Measurements from ENCODE around the gene ANKRD10. TPM values are rescaled to one million over a fixed set of nuclear protein-coding genes. Genes with fewer than 3 reads are reported as not detected.
A peak's percentile ranks its signal among the peaks of the same experiment; 100 is the strongest.

The ANKRD10 gene
- total and polyA plus RNA-seq, 2 donors (not counting 3 experiments of a cell fraction or from before 2014, with no cell fraction given) = 44.5 to 94.1 TPM

DNA sequence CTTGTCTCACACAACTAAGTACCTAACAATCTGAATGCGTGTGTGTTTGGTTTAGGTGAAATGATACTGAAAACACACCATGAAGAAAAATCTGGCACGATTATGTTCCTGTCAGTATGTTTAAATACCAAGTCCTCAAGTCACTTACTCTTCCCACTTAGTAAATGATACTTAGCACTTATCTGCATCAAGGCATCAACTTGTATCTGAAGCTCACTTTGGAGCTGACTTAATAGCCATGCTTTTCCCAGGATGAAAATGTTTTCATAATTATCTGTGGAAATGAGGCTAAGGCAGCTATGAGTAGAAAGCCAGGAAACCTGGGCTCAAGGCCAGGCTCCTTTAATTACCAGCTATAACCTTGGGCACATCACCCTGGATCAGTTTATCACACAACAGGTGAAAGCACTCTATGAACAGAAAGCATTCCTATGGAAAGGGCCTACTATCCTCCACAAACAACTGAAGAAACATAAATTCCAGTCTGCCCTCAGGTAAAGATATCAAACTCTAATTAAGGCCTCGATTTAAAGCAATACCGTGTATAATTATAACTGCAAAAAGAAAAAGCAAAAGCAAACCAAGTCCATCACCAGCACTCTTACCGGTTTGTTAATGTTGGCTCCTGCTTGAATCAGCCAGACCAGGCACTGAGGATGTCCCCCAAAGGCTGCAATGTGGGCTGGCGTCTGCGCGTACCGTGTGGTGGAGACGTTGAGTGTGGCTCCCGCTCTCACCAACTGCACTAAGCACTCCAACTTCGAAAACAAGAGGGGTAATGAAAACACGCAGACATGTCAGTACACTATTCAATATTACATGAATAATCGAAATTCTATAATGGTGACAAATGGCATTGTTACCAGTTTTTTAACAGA lies 4.6 kb downstream of the ANKRD10 start:
- H3K9ac ChIP-seq (replicated peaks; ENCODE audit: extremely low read depth, insufficient read depth, low read length) = no peak overlapping the region
- H3K36me3 ChIP-seq (ENCODE audit: control insufficient read depth in 2 of 2, extremely low read depth in 1 of 2, insufficient read depth in 2 of 2, low read length in 2 of 2) = peaks cover 2 to 10% of the 10 kb centered on the region in 2 experiments
- peaks cover 15% of the 10 kb centered on the region for H3K4me1 ChIP-seq (ENCODE audit: control insufficient read depth, extremely low read depth, insufficient read depth, low read length)
- BruUV-seq (replicated peaks) = no TSS peak
- no peaks in the 10 kb centered on the region for H3K27me3 ChIP-seq (ENCODE audit: control insufficient read depth in 2 of 2, insufficient read depth in 2 of 2, low read length in 2 of 2)
- H4K20me1 ChIP-seq (replicated peaks; ENCODE audit: control insufficient read depth, extremely low read depth, insufficient read depth, low read length) = peaks cover 11% of the 10 kb centered on the region
- FAIRE-seq = no peak
- H3K79me2 ChIP-seq (ENCODE audit: control insufficient read depth, insufficient read depth, low read length) = peaks cover 83% of the 10 kb centered on the region
- H2AFZ ChIP-seq (ENCODE audit: low read depth, low read length) = no peak overlapping the region
- POLR2A ChIA-PET = no interaction called here
- TF ChIP-seq POLR2A (IDR thresholded peaks at IDR 0.05; ENCODE audit: low read depth, low read length) (no peak), GATA2 (IDR thresholded peaks at IDR 0.05; ENCODE audit: insufficient read depth, insufficient read length, low read depth, low read length) (no peak), EZH2 (IDR thresholded peaks at IDR 0.05; ENCODE audit: borderline replicate concordance, low read depth, low read length, severe bottlenecking) (no peak), POLR2AphosphoS5 (IDR thresholded peaks at IDR 0.05; ENCODE audit: insufficient read depth, low read depth, low read length) (no peak), FOS (IDR thresholded peaks at IDR 0.05; ENCODE audit: borderline replicate concordance, insufficient read depth, low read length) (no peak), JUN (IDR thresholded peaks at IDR 0.05; ENCODE audit: borderline replicate concordance, insufficient read depth, insufficient read length, low read depth) (no peak), MYC (IDR thresholded peaks at IDR 0.05; ENCODE audit: low read depth, low read length) (no peak)
- TF ChIP-seq, protein P1, sequence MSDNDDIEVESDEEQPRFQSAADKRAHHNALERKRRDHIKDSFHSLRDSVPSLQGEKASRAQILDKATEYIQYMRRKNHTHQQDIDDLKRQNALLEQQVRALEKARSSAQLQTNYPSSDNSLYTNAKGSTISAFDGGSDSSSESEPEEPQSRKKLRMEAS (IDR thresholded peaks at IDR 0.05; ENCODE audit: insufficient read depth, insufficient read length) = no peak
- TF ChIP-seq, protein P2, sequence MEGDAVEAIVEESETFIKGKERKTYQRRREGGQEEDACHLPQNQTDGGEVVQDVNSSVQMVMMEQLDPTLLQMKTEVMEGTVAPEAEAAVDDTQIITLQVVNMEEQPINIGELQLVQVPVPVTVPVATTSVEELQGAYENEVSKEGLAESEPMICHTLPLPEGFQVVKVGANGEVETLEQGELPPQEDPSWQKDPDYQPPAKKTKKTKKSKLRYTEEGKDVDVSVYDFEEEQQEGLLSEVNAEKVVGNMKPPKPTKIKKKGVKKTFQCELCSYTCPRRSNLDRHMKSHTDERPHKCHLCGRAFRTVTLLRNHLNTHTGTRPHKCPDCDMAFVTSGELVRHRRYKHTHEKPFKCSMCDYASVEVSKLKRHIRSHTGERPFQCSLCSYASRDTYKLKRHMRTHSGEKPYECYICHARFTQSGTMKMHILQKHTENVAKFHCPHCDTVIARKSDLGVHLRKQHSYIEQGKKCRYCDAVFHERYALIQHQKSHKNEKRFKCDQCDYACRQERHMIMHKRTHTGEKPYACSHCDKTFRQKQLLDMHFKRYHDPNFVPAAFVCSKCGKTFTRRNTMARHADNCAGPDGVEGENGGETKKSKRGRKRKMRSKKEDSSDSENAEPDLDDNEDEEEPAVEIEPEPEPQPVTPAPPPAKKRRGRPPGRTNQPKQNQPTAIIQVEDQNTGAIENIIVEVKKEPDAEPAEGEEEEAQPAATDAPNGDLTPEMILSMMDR (IDR thresholded peaks at IDR 0.05; ENCODE audit: extremely low read depth in 1 of 2, insufficient read depth in 1 of 2, low read depth in 1 of 2, low read length in 2 of 2) = no peak
- intact Hi-C loops (cut with micrococcal nuclease) (no loop called here), dilution Hi-C loops (cut with MboI; ENCODE audit: extremely low pct_ligation_motif_present, low sequenced_read_pairs) (no loop called here)
- H3K27ac ChIP-seq (ENCODE audit: insufficient read depth, low read depth, low read length) = no peak overlapping the region
- no peaks in the 10 kb centered on the region for H3K9me1 ChIP-seq (replicated peaks; ENCODE audit: control insufficient read depth, extremely low read depth, insufficient read depth, low read length)
- H3K4me3 ChIP-seq (replicated peaks in 1 of 3; ENCODE audit: insufficient read depth in 1 of 3, low read depth in 1 of 3, low read length in 3 of 3) = no peak overlapping the region
- DNase-seq (ENCODE audit: low read depth, low spot score) = peak; percentile 13
- CTCF ChIA-PET = no interaction called here
- no peak overlapping the region for H3K4me2 ChIP-seq (ENCODE audit: insufficient read depth, low read length)
- H3K9me3 ChIP-seq (replicated peaks; ENCODE audit: control insufficient read depth, insufficient read depth, low read length) = no peaks in the 10 kb centered on the region

Measured in endothelial cell of umbilical vein (primary cell).